ENCODE measurements around the gene CABLES2. TPM values are rescaled to one million over a fixed set of nuclear protein-coding genes. Genes with fewer than 3 reads are reported as not detected.

The CABLES2 gene
- total RNA-seq, 2 experiments from 2014 or later, result 14.8 to 22.5 TPM

- intact Hi-C loops (cut with micrococcal nuclease; ENCODE audit: unreplicated experiment), result no loop called here
- no peak for TF ChIP-seq EZH2phosphoT487 (IDR thresholded peaks at IDR 0.05; ENCODE audit: borderline replicate concordance, low read depth, low read length)
- TF ChIP-seq CTCF (conservative IDR thresholded peaks at IDR 0.05; ENCODE audit: low read length), result no peak
- BruUV-seq (replicated peaks), result no TSS peak
- Histone ChIP-seq H3K79me2 (ENCODE audit: insufficient read depth, low read depth, low read length) (no peaks in the 10 kb centered on the region), H3K27ac (ENCODE audit: low read depth, low read length, poor library complexity, severe bottlenecking) (no peak overlapping the region), H4K20me1 (ENCODE audit: insufficient read depth, low read length) (no peaks in the 10 kb centered on the region), H3K9me2 (ENCODE audit: insufficient read depth, low read length) (no peaks in the 10 kb centered on the region), H2AFZ (ENCODE audit: low read length) (no peak overlapping the region), H3K36me3 (ENCODE audit: insufficient read depth, low read length) (peaks cover 10% of the 10 kb centered on the region; the same call in 1 of the 2 replicates), H3K9me3 (ENCODE audit: low read length) (no peaks in the 10 kb centered on the region), H3K4me1 (ENCODE audit: insufficient read depth, low read length, poor library complexity, severe bottlenecking) (peaks cover 50% of the 10 kb centered on the region), H3K4me3 (ENCODE audit: low read depth, low read length, poor library complexity, severe bottlenecking) (no peak overlapping the region), H3K4me2 (ENCODE audit: low read length) (no peak overlapping the region)
- no peak for DNase-seq (ENCODE audit: low spot score)
- POLR2A ChIA-PET, result no interaction called here
- CTCF ChIA-PET (ENCODE audit: unreplicated experiment), result no interaction called here
Observed at GRCh38 chr20:62355878-62356588, 51.1 kb downstream of the CABLES2 start.

GRCh38 chr20:62355516-62355877 is 51.6 kb downstream of the CABLES2 start:
- POLR2A ChIA-PET, result no interaction called here
- H3K9me3 ChIP-seq (ENCODE audit: low read length), result no peaks in the 10 kb centered on the region
- CTCF ChIA-PET (ENCODE audit: unreplicated experiment), result no interaction called here
- H3K36me3 ChIP-seq (ENCODE audit: insufficient read depth, low read length), result peaks cover 10% of the 10 kb centered on the region; the same call in 1 of the 2 replicates
- intact Hi-C loops (cut with micrococcal nuclease; ENCODE audit: unreplicated experiment), result no loop called here
- BruUV-seq (replicated peaks), result no TSS peak
- DNase-seq (ENCODE audit: low spot score), result no peak
- no peak overlapping the region for H2AFZ ChIP-seq (ENCODE audit: low read length)
- H3K4me1 ChIP-seq (ENCODE audit: insufficient read depth, low read length, poor library complexity, severe bottlenecking), result peaks cover 46% of the 10 kb centered on the region
- no peak for TF ChIP-seq EZH2phosphoT487 (IDR thresholded peaks at IDR 0.05; ENCODE audit: borderline replicate concordance, low read depth, low read length)
- no peak overlapping the region for H3K4me3 ChIP-seq (ENCODE audit: low read depth, low read length, poor library complexity, severe bottlenecking)
- no peaks in the 10 kb centered on the region for H3K79me2 ChIP-seq (ENCODE audit: insufficient read depth, low read depth, low read length)
- H3K27ac ChIP-seq (ENCODE audit: low read depth, low read length, poor library complexity, severe bottlenecking), result no peak overlapping the region
- H4K20me1 ChIP-seq (ENCODE audit: insufficient read depth, low read length), result no peaks in the 10 kb centered on the region
- H3K4me2 ChIP-seq (ENCODE audit: low read length), result no peak overlapping the region
- no peaks in the 10 kb centered on the region for H3K9me2 ChIP-seq (ENCODE audit: insufficient read depth, low read length)

- Histone ChIP-seq H2AFZ (ENCODE audit: low read length) (no peak overlapping the region), H3K9me3 (ENCODE audit: low read length) (no peaks in the 10 kb centered on the region), H3K79me2 (ENCODE audit: insufficient read depth, low read depth, low read length) (no peaks in the 10 kb centered on the region), H4K20me1 (ENCODE audit: insufficient read depth, low read length) (no peaks in the 10 kb centered on the region), H3K9me2 (ENCODE audit: insufficient read depth, low read length) (no peaks in the 10 kb centered on the region), H3K27ac (ENCODE audit: low read depth, low read length, poor library complexity, severe bottlenecking) (no peak overlapping the region), H3K36me3 (ENCODE audit: insufficient read depth, low read length) (peaks cover 15% of the 10 kb centered on the region; the same call in 1 of the 2 replicates), H3K4me1 (ENCODE audit: insufficient read depth, low read length, poor library complexity, severe bottlenecking) (peaks cover 44% of the 10 kb centered on the region), H3K4me2 (ENCODE audit: low read length) (no peak overlapping the region), H3K4me3 (ENCODE audit: low read depth, low read length, poor library complexity, severe bottlenecking) (no peak overlapping the region)
- intact Hi-C loops (cut with micrococcal nuclease; ENCODE audit: unreplicated experiment), result no loop called here
- POLR2A ChIA-PET, result no interaction called here
- no TSS peak for BruUV-seq (replicated peaks)
- no peak for DNase-seq (ENCODE audit: low spot score)
- no peak for TF ChIP-seq EZH2phosphoT487 (IDR thresholded peaks at IDR 0.05; ENCODE audit: borderline replicate concordance, low read depth, low read length)
- TF ChIP-seq CTCF (conservative IDR thresholded peaks at IDR 0.05; ENCODE audit: low read length), result no peak
- CTCF ChIA-PET (ENCODE audit: unreplicated experiment), result no interaction called here
Observed at GRCh38 chr20:62354811-62355341, 52.2 kb downstream of the CABLES2 start.

Data from OCI-LY7 (cell line).